Stimulated activated CD8-positive, alpha-beta memory T cell treated with anti-CD3 and anti-CD28 coated beads, Interleukin-12 subunit alpha, Interleukin-12 subunit beta, amount 100 ng/mL, for 24 hours (primary cell): ENCODE results near the gene KLHL34.

ENCODE experiments used
- DNase-seq: peaks from one replicate; pipeline ENCODE4 v3.0.0-alpha.2; 2020; ENCODE audit errors: extremely low read depth

Gene KLHL34

GRCh38 chrX:21656587-21657317 lies 1.4 kb downstream of the KLHL34 start:
- no peak for DNase-seq

DNA sequence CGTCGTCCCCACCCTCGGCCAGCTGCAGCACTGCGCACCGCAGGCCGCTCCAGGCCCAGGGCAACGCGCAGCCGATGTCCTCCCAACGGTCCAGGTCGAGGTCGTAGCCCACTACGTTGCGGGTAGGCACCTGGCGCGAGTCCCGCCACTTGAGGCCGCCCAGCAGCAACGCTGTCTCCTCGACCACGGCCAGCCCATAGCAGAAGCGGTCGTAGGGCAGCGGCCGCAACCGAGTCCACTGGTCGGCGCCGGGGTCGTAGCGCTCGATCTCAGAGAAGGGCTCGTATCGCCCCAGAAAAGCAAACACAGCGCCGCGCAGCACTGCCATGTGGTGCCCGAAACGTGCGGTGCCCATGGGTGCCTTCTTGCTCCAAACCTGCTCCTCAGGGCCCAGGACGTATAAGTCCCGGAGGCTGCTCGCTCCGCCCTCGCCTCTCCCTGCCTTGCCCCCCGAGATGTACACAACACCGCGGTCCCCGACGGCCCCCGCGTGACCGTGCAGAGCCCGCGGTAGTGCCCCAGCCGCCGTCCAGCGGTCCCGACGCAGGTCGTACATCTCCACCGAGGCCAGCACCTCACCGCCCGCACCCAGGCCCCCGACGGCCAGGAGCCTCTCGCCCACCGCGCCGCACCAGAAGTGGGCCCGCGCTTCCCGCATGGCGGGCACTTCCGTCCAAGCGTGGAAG lies 2.1 kb downstream of the KLHL34 start:
- DNase-seq = no peak

DNA sequence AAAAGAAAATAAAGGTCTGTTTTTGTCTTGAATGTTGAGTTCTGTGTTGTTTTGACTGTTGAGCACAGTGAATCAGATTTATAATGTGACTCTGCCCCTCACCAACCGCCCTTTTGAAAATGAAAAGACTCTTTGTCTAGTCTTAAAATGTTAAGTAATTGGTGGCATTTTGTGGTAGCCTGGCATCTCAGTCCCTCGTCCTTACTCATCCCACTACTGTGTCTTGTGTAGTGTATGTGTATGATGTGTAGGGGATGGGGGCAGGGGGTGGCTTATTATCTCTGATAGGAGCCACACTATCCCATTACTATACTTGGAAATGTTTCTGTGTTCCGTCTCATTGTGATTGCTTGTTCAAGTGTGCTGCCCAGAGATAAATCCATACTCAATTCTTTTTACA lies 12.2 kb downstream of the KLHL34 start:
- DNase-seq = no peak

DNA sequence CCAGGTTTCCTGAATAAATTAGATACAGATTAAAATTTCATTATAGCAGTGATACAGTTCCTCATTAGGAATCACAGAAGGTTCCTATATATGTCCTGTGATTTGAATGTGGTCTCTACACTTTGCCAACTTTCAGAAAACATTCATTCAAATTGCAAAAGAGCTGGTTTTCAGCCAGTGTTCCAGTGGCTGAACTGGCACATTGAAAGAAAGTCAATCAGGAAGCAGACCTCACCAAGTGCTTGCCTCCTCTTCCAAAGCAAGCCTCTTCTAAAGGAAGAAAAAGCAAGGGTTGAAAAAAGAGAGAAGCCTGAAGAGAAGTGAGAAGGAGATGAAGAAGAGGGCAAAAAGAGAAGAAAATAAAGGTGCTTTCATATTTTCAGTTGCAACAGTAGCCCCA lies 12.7 kb downstream of the KLHL34 start:
- DNase-seq = no peak

- no peak for DNase-seq
Measured at GRCh38 chrX:21639775-21640174, 18.4 kb downstream of the KLHL34 start.

DNA sequence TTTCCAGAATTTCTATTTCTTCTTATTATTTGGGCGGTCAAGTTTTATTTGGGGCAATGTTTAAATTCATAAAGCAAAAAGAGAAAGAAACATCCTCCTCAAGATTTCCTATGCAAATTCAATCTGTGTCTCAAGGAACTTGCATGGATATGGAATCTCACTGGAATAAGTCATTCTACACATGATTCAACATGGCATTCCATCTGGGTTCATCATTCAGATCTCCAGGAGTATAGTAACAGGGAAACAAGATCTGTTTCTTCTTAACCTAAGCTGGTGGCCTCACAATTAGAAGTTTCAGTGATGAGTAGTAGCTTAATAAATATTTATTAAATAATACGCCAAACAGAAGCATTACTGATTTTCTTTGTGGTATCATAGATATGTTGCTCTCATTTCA lies 19.8 kb downstream of the KLHL34 start:
- DNase-seq = no peak

GRCh38 chrX:21632027-21632426 lies 26.1 kb downstream of the KLHL34 start:
- DNase-seq = no peak

DNA sequence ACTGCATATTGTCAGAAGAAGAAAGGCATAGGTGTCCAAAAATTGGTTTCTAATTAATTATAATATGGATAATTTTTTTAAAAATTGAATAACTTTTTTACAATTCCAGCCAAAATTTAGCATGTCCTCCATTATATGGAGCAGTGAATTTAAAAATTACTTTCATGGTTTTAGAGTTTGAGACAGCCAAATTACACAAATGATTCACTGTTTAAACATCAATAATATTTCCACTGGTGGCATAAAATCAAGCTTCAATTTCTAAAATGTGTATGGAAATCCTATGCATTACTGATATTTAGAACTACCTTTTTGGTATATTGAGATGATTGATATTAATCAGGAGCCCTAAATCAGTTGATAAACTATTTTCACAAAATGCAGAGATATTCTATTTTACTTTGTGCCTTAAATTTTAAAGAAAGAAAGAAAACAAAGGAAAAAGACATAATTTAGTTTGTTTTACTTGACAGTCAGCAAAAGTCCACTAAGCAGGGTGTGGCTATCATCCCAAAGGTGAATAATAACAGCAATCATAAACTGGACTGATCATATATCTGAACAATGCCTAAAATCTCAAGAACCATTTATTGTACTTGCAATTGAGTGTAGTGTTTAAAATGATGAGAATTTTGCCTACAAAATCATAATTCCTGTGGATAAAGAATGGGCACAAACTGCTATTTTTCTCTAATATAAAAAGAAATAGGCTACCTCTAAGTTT lies 34.2 kb downstream of the KLHL34 start:
- no peak for DNase-seq

DNA sequence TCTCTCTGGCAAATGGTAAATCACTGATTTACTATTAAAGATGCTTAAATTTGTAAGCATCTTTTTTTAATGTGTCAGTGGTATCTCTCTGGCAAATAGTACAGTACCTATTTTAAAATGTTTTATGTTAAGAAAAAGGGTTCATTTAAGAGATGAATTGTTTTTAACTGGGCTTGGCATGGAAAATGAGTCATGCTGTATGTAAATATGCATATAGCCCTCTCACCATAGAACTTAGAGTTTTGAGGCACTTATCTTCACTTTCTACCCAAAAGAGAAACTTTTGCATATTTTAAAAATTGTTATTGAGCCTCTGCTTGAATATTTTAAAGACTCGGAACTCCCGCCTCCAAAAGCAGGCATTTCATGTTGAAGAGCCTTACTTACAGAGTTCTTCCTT lies 37.9 kb downstream of the KLHL34 start:
- DNase-seq = no peak

DNA sequence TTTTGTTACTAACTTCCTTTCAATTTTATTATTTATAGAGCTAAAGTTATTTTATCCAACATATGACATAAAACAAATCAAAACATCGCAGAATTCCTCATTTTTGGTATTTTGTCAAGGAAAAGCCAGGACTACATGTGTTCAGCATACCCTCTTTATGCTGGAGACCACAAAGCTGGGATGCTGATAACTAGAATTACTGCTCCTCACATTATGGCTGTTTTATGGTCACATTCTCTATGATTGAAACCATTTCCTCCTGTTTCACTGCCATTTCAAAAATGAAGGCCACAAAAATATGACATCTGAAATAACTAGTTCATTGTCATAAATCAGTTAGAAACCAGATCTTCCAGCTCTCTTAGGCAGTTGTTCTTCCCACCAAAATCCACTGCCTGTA lies 41.7 kb downstream of the KLHL34 start:
- no peak for DNase-seq

- DNase-seq = no peak
Measured at GRCh38 chrX:21612154-21612553, 46.0 kb downstream of the KLHL34 start.

DNA sequence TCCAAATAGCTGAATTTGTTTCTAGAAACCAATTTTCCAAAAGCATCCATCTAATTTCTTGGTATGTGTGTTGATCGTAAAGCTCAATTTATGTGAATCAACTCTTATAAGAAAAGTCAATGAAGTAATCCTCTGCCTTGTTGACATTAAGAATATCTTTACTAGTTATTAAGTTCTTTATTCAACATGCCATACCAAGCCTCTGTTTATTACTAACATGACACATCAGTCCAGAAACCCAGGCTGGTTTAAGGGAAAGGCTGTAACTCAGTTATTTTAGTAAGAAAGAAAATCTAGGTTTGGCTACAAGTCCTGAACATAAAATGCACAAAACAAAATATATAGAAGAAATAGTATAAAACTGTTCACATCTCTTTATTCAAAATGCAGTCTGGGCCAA lies 48.0 kb downstream of the KLHL34 start:
- DNase-seq = no peak

DNA sequence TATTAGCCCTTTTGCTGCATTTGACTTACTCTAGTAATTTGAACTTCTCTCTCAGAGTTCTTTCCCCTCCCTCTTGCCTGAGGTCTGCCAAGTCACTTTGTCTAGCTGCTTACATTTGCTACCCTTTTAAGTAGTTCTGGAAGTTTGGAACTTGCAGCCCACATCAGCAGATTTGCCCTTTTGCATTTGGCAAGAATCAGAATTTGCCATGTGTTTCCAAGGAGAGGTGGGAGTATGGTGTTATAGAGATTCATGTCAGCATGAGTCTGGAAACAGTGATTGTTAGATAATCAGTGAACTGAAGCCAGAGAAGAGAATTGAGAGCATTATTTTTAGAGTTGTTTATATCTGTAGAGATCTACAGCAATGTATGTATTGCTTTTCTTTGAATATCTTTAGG lies 52.1 kb downstream of the KLHL34 start:
- DNase-seq = no peak
